Measurements from ENCODE around the gene LURAP1L. TPM values are rescaled to one million over a fixed set of nuclear protein-coding genes. Genes with fewer than 3 reads are reported as not detected.

Gene LURAP1L
- total RNA-seq, 2 donors from 2014 or later: 0.24 to 1.3 TPM

DNA sequence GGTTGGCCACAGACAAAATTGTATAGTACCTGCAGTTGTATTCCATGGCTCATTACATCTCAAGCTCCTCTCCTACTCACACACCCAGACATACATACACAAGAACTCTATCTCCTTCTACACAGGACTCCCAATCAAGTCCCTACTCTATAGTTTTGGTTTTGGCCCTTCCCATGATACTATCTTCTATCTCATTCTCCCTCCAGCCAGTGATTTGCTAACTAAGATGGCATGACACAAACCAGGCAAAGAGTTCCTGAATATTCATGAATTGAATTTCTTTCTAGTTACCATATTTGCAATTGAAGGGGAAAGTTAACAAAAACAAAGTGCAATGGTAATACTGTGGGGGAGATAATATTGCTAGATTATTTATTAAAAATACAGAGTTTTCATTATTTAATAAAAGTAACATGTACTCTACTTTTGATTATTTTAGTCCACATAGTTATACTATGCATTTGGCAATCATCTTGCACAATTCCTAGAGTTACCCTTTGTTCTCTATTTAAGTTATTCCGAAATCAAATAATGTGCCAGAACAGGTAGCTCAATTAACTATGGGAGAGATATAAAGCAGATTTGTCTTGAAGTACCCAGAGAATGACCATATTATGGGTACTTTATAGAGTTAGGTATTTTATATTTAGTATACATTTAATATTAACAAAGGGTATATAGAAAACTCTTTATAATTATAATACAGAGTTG is 9.6 kb upstream of the LURAP1L start:
- H3K27ac Mint-ChIP-seq: no peak overlapping the region
- no peaks in the 10 kb centered on the region for H3K27me3 Mint-ChIP-seq (ENCODE audit: insufficient read depth)
- TF ChIP-seq, protein P1, sequence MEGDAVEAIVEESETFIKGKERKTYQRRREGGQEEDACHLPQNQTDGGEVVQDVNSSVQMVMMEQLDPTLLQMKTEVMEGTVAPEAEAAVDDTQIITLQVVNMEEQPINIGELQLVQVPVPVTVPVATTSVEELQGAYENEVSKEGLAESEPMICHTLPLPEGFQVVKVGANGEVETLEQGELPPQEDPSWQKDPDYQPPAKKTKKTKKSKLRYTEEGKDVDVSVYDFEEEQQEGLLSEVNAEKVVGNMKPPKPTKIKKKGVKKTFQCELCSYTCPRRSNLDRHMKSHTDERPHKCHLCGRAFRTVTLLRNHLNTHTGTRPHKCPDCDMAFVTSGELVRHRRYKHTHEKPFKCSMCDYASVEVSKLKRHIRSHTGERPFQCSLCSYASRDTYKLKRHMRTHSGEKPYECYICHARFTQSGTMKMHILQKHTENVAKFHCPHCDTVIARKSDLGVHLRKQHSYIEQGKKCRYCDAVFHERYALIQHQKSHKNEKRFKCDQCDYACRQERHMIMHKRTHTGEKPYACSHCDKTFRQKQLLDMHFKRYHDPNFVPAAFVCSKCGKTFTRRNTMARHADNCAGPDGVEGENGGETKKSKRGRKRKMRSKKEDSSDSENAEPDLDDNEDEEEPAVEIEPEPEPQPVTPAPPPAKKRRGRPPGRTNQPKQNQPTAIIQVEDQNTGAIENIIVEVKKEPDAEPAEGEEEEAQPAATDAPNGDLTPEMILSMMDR (conservative IDR thresholded peaks at IDR 0.05): no peak

DNA sequence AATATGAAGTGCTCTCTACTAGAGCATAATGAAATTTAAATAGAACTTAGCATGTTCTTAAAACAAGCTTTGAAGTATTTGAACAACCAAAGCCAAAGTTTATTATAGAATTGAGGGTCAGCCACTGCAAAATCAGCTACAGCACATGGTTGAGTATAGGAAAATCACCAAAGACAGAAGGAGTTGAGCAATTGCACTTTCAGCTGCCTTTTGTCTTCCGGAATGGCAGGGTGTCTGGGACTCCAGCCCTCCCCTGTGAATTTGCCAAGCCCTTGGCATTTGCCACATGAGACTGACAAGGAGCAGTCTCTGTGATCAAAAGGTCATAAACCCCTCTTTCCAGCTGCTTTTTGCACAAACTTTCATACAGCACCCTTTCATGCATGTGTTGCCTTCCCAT is 8.5 kb upstream of the LURAP1L start:
- Histone ChIP-seq H3K36me3 (ENCODE audit: control insufficient read depth, insufficient read depth, low read length) (no peaks in the 10 kb centered on the region), H3K27me3 (ENCODE audit: control insufficient read depth, insufficient read depth, low read length, poor library complexity, severe bottlenecking) (no peaks in the 10 kb centered on the region), H3K4me3 (ENCODE audit: low read length) (no peak overlapping the region), H3K9ac (ENCODE audit: extremely low read depth, low read length, poor library complexity, severe bottlenecking) (no peak overlapping the region), H3K9me3 (ENCODE audit: control insufficient read depth, low read length) (no peaks in the 10 kb centered on the region), H3K4me1 (ENCODE audit: control insufficient read depth, insufficient read depth, low read length) (no peaks in the 10 kb centered on the region), H3K27ac (ENCODE audit: low read depth, low read length) (no peak overlapping the region)
- TF ChIP-seq, protein P1 (conservative IDR thresholded peaks at IDR 0.05): no peak
- Mint-ChIP-seq H3K36me3 (ENCODE audit: low read depth) (no peaks in the 10 kb centered on the region), H3K4me3 (no peak overlapping the region), H3K4me1 (no peaks in the 10 kb centered on the region), H3K9me3 (no peaks in the 10 kb centered on the region), H3K27ac (no peak overlapping the region), H3K27me3 (ENCODE audit: insufficient read depth) (no peaks in the 10 kb centered on the region)
- WGBS, 2 experiments (ENCODE audit: insufficient coverage in 1 of 2, insufficient read length in 1 of 2): 77 to 83% methylated on average over 1 of the region's 1 CpG
- DNase-seq: no peak

More for the DNA sequence above, 9.6 kb upstream of the LURAP1L start:
- Histone ChIP-seq H3K9me3 (ENCODE audit: control insufficient read depth, low read length) (no peaks in the 10 kb centered on the region), H3K27ac (ENCODE audit: low read depth, low read length) (no peak overlapping the region), H3K36me3 (ENCODE audit: control insufficient read depth, insufficient read depth, low read length) (no peaks in the 10 kb centered on the region), H3K27me3 (ENCODE audit: control insufficient read depth, insufficient read depth, low read length, poor library complexity, severe bottlenecking) (no peaks in the 10 kb centered on the region), H3K4me1 (ENCODE audit: control insufficient read depth, insufficient read depth, low read length) (peaks cover 6% of the 10 kb centered on the region), H3K4me3 (ENCODE audit: low read length) (no peak overlapping the region), H3K9ac (ENCODE audit: extremely low read depth, low read length, poor library complexity, severe bottlenecking) (no peak overlapping the region)
- Mint-ChIP-seq H3K4me3 (no peak overlapping the region), H3K4me1 (peaks cover 5% of the 10 kb centered on the region), H3K9me3 (no peaks in the 10 kb centered on the region), H3K36me3 (ENCODE audit: low read depth) (no peaks in the 10 kb centered on the region)
- no peak for DNase-seq
- 93% methylated on average over 1 of the region's 1 CpG; no CpG with 5 or more reads in 1 of the 2 experiments for WGBS, 2 experiments (ENCODE audit: insufficient coverage in 1 of 2, insufficient read length in 1 of 2)

DNA sequence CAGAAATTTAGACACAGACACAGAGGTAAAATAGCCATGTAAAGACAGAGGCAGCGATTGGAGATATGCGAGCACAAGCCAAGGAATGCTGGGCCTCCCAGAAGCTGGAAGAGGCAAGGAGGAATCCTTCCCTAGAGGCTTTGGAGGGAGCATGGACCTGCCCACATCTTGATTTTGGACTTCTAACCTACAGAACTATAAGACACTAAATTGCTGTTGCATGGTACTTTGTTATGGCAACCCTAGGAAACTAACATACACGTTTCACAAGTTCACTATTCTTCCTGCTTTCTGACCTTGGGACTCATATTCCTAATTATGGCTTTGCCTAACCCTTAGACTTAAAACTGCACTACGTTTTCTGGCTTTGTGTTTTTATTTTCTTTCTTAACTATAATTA is 4.6 kb upstream of the LURAP1L start:
- Mint-ChIP-seq H3K9me3 (no peaks in the 10 kb centered on the region), H3K4me1 (peaks cover 9% of the 10 kb centered on the region), H3K4me3 (no peak overlapping the region), H3K27ac (no peak overlapping the region), H3K27me3 (ENCODE audit: insufficient read depth) (peaks cover 20% of the 10 kb centered on the region), H3K36me3 (ENCODE audit: low read depth) (no peaks in the 10 kb centered on the region)
- WGBS, 2 experiments (ENCODE audit: insufficient coverage in 1 of 2, insufficient read length in 1 of 2): 89 to 100% methylated on average over 3 to 4 of the region's 4 CpGs
- Histone ChIP-seq H3K36me3 (ENCODE audit: control insufficient read depth, insufficient read depth, low read length) (no peaks in the 10 kb centered on the region), H3K4me3 (ENCODE audit: low read length) (no peak overlapping the region), H3K27ac (ENCODE audit: low read depth, low read length) (no peak overlapping the region), H3K9ac (ENCODE audit: extremely low read depth, low read length, poor library complexity, severe bottlenecking) (no peak overlapping the region), H3K4me1 (ENCODE audit: control insufficient read depth, insufficient read depth, low read length) (peaks cover 2% of the 10 kb centered on the region), H3K9me3 (ENCODE audit: control insufficient read depth, low read length) (no peaks in the 10 kb centered on the region), H3K27me3 (ENCODE audit: control insufficient read depth, insufficient read depth, low read length, poor library complexity, severe bottlenecking) (peaks cover 11% of the 10 kb centered on the region)
- DNase-seq: no peak
- TF ChIP-seq, protein P1 (conservative IDR thresholded peaks at IDR 0.05): no peak

Data from endodermal cell (in vitro differentiated cells).